H9 (cell line): Measurements from ENCODE around the gene LRRC26. TPM values are rescaled to one million over a fixed set of nuclear protein-coding genes. Genes with fewer than 3 reads are reported as not detected.
A peak's percentile ranks its signal among the peaks of the same experiment; 100 is the strongest.

Experiments
- DNase-seq: peaks from one replicate; pipeline ENCODE4 v3.0.0-alpha.2; 2017
- H2AFZ ChIP-seq: one replicate; pipeline ENCODE4 v1.6.1; 2013; ENCODE audit warnings: mild to moderate bottlenecking, low read length, control low read depth, moderate library complexity
- H2AK5ac ChIP-seq: 2 replicates; pipeline ENCODE4 v1.6.1; 2013; ENCODE audit warnings: low read length, control low read depth, mixed read lengths; ENCODE audit not compliant: insufficient read length
- H2BK120ac ChIP-seq: one replicate; pipeline ENCODE4 v1.6.1; 2013; ENCODE audit warnings: low read depth, mild to moderate bottlenecking, low read length, control low read depth, inconsistent platforms; ENCODE audit not compliant: poor library complexity, severe bottlenecking
- H2BK12ac ChIP-seq: 2 replicates; pipeline ENCODE4 v1.6.1; 2013; ENCODE audit warnings: low read length, control low read depth, mixed read lengths, low read depth; ENCODE audit not compliant: insufficient read length
- H2BK15ac ChIP-seq: 2 replicates; pipeline ENCODE4 v1.6.1; 2013; ENCODE audit warnings: low read depth, low read length, control low read depth
- H2BK20ac ChIP-seq: one replicate; pipeline ENCODE4 v1.6.1; 2013; ENCODE audit warnings: low read depth, mild to moderate bottlenecking, low read length, control low read depth, inconsistent platforms; ENCODE audit not compliant: poor library complexity, severe bottlenecking
- H2BK5ac ChIP-seq: 2 replicates; pipeline ENCODE4 v1.6.1; 2013; ENCODE audit warnings: low read length, control low read depth, mixed read lengths; ENCODE audit not compliant: insufficient read length
- H3K14ac ChIP-seq: 2 replicates; pipeline ENCODE4 v1.6.1; 2013; ENCODE audit warnings: low read length, control low read depth; ENCODE audit not compliant: insufficient read depth
- H3K18ac ChIP-seq: 2 replicates; pipeline ENCODE4 v1.6.1; 2013; ENCODE audit warnings: low read depth, mild to moderate bottlenecking, mixed read lengths, low read length, control low read depth; ENCODE audit not compliant: insufficient read length
- H3K23ac ChIP-seq: 2 replicates; pipeline ENCODE4 v1.6.1; 2013; ENCODE audit warnings: low read length, control low read depth, mixed read lengths, low read depth; ENCODE audit not compliant: insufficient read length
- H3K23me2 ChIP-seq: 2 replicates; pipeline ENCODE4 v1.6.1; 2013; ENCODE audit warnings: low read depth, mild to moderate bottlenecking, mixed read lengths, low read length, control low read depth; ENCODE audit not compliant: insufficient read length, poor library complexity, severe bottlenecking
- H3K27ac ChIP-seq: 2 replicates; pipeline ENCODE4 v1.5.1; 2013; ENCODE audit warnings: low read length, control low read depth, mixed read lengths, low read depth; ENCODE audit not compliant: insufficient read length
- H3K27me3 ChIP-seq: 2 replicates; pipeline ENCODE4 v1.6.1; 2013; ENCODE audit warnings: low read length, control low read depth, inconsistent platforms; ENCODE audit not compliant: insufficient read depth
- H3K4ac ChIP-seq: 2 replicates; pipeline ENCODE4 v1.6.1; 2013; ENCODE audit warnings: low read depth, mild to moderate bottlenecking, control low read depth, inconsistent platforms, low read length, moderate library complexity
- H3K4me1 ChIP-seq: 2 replicates; pipeline ENCODE4 v1.6.1; 2013; ENCODE audit warnings: low read length, control low read depth, inconsistent platforms; ENCODE audit not compliant: insufficient read depth
- H3K4me2 ChIP-seq: 2 replicates; pipeline ENCODE4 v1.6.1; 2013; ENCODE audit warnings: low read length, control low read depth, mixed read lengths; ENCODE audit not compliant: insufficient read length, insufficient read depth
- H3K56ac ChIP-seq: 2 replicates; pipeline ENCODE4 v1.6.1; 2013; ENCODE audit warnings: low read depth, mild to moderate bottlenecking, mixed read lengths, low read length, control low read depth; ENCODE audit not compliant: insufficient read length
- H3K79me1 ChIP-seq: 2 replicates; pipeline ENCODE4 v1.6.1; 2013; ENCODE audit warnings: low read depth, mild to moderate bottlenecking, moderate library complexity, low read length, control low read depth, inconsistent platforms; ENCODE audit not compliant: insufficient read depth, poor library complexity, severe bottlenecking
- H3K79me2 ChIP-seq: 2 replicates; pipeline ENCODE4 v1.6.1; 2013; ENCODE audit warnings: low read length, control low read depth, inconsistent platforms; ENCODE audit not compliant: insufficient read depth
- H3K9ac ChIP-seq: 2 replicates; pipeline ENCODE4 v1.6.1; 2013; ENCODE audit warnings: low read length, control low read depth, mixed read lengths; ENCODE audit not compliant: insufficient read length; ENCODE audit errors: extremely low read depth
- H3K9me3 ChIP-seq: one replicate; pipeline ENCODE4 v1.6.1; 2013; ENCODE audit warnings: low read depth, low read length, inconsistent platforms; ENCODE audit not compliant: control insufficient read depth
- H3T11ph ChIP-seq: one replicate; pipeline ENCODE4 v1.6.1; 2013; ENCODE audit warnings: mild to moderate bottlenecking, low read length, control low read depth, inconsistent platforms
- H4K20me1 ChIP-seq: one replicate; pipeline ENCODE4 v1.6.1; 2013; ENCODE audit not compliant: control insufficient read depth, insufficient read length, insufficient read depth
- H4K5ac ChIP-seq: 2 replicates; pipeline ENCODE4 v1.6.1; 2013; ENCODE audit warnings: low read depth, mild to moderate bottlenecking, mixed read lengths, low read length, control low read depth; ENCODE audit not compliant: insufficient read length
- H4K8ac ChIP-seq: replicated peaks from 2 replicates; pipeline ENCODE4 v1.6.1; 2013; ENCODE audit warnings: low read length, control low read depth, mixed read lengths, low read depth; ENCODE audit not compliant: insufficient read length
- H4K91ac ChIP-seq: 2 replicates; pipeline ENCODE4 v1.6.1; 2013; ENCODE audit warnings: low read depth, mild to moderate bottlenecking, moderate library complexity, mixed read lengths, low read length, control low read depth; ENCODE audit not compliant: insufficient read length
- H3K27ac Mint-ChIP-seq, 3 experiments: 2 replicates in 2 of 3; 3 replicates in 1 of 3; pipeline ENCODE4 v1.8.0; 2020 to 2021; ENCODE audit warnings: mixed read lengths in 3 of 3, mild to moderate bottlenecking in 1 of 3, moderate library complexity in 1 of 3
- H3K27me3 Mint-ChIP-seq: 2 replicates; pipeline ENCODE4 v1.8.0; 2021; ENCODE audit warnings: low read depth, mild to moderate bottlenecking, moderate library complexity, mixed read lengths
- H3K36me3 Mint-ChIP-seq, 3 experiments: 2 replicates in 2 of 3; 3 replicates in 1 of 3; pipeline ENCODE4 v1.8.0; 2020 to 2021; ENCODE audit warnings: low read depth in 3 of 3, mixed read lengths in 3 of 3; ENCODE audit not compliant: insufficient read depth in 1 of 3
- H3K4me1 Mint-ChIP-seq, 2 experiments: 2 replicates each; pipeline ENCODE4 v1.8.0; 2020; ENCODE audit warnings: mixed read lengths in 2 of 2
- H3K4me3 Mint-ChIP-seq, 2 experiments: 2 replicates in 1 of 2; 3 replicates in 1 of 2; pipeline ENCODE4 v1.8.0; 2020 to 2021; ENCODE audit warnings: mild to moderate bottlenecking in 2 of 2, mixed read lengths in 2 of 2, moderate library complexity in 1 of 2
- H3K9me3 Mint-ChIP-seq, 2 experiments: 2 replicates in 1 of 2; 3 replicates in 1 of 2; pipeline ENCODE4 v1.8.0; 2020; ENCODE audit warnings: mild to moderate bottlenecking in 2 of 2, mixed read lengths in 2 of 2, moderate library complexity in 1 of 2
- CTCF ChIP-seq: fragments of 200-600 bp; sonication (generic); conservative IDR thresholded peaks from 3 replicates; pipeline ENCODE4 v1.8.0; 2021; ENCODE audit warnings: antibody characterized with exemption, mild to moderate bottlenecking
- WGBS: extraction: QIAGEN DNeasy Blood & Tissue Kit; methylation state at CpG from one replicate; pipeline ENCODE4 v1.1.7; 2013; ENCODE audit warnings: missing lambda C conversion rate, low lambda C conversion rate, mixed read lengths; ENCODE audit not compliant: insufficient read length; ENCODE audit errors: extremely low coverage; 5-methylcytosine and 5-hydroxymethylcytosine counted together
- total RNA-seq: library from RNA; stranded (reverse); gene quantifications from 2 replicates; pipeline ENCODE4 v1.2.1, GENCODE V29; 2021

The LRRC26 gene
- total RNA-seq, 1 experiment from 2014 or later, result 0.96 TPM

GRCh38 chr9:137128158-137128861, 41.5 kb downstream of the LRRC26 start:
- H3K4me1 ChIP-seq, result no peaks in the 10 kb centered on the region
- H4K8ac ChIP-seq, result no peak overlapping the region
- H3K18ac ChIP-seq, result no peak overlapping the region
- no peak for DNase-seq
- no peak overlapping the region for H3K27ac Mint-ChIP-seq
- H4K5ac ChIP-seq, result no peak overlapping the region
- H3K79me2 ChIP-seq, result no peaks in the 10 kb centered on the region
- no peaks in the 10 kb centered on the region; a peak in 1 of 7 replicates for H3K36me3 Mint-ChIP-seq
- H2BK20ac ChIP-seq, result no peak overlapping the region
- no peak overlapping the region for H4K91ac ChIP-seq
- H3K14ac ChIP-seq, result no peak overlapping the region
- no peaks in the 10 kb centered on the region for H3K27me3 ChIP-seq
- H3K23ac ChIP-seq, result no peak overlapping the region
- H3K9ac ChIP-seq, result no peak overlapping the region
- no peaks in the 10 kb centered on the region for H4K20me1 ChIP-seq
- H3K4me3 Mint-ChIP-seq, result peak overlapping the region; percentile 76 to 81
- H2AK5ac ChIP-seq, result no peak overlapping the region
- H2BK15ac ChIP-seq, result no peak overlapping the region
- H3K79me1 ChIP-seq, result no peaks in the 10 kb centered on the region
- no peak overlapping the region for H3K4ac ChIP-seq
- no CpG with 5 or more reads among the region's 19 CpGs for WGBS
- H3K27ac ChIP-seq, result no peak overlapping the region
- H3K27me3 Mint-ChIP-seq, result peaks cover 34% of the 10 kb centered on the region
- H3K56ac ChIP-seq, result no peak overlapping the region
- peak overlapping the region; percentile 71 for H3K4me2 ChIP-seq
- no peak for TF ChIP-seq CTCF
- H2BK5ac ChIP-seq, result no peak overlapping the region
- H3K23me2 ChIP-seq, result peaks cover 4% of the 10 kb centered on the region
- H2BK12ac ChIP-seq, result no peak overlapping the region
- no peak overlapping the region for H2AFZ ChIP-seq
- H3K9me3 Mint-ChIP-seq, result no peaks in the 10 kb centered on the region
- no peak overlapping the region for H2BK120ac ChIP-seq
- H3T11ph ChIP-seq, result no peak overlapping the region
- H3K4me1 Mint-ChIP-seq, result peaks cover 14 to 17% of the 10 kb centered on the region in 2 experiments
- no peaks in the 10 kb centered on the region for H3K9me3 ChIP-seq
